Activated T-cell treated with anti-CD3 and anti-CD28 coated beads for 1 hour (primary cell): ENCODE results near the gene YARS2.
"Not testable (repeated sequence)": the region's sequence is repeated elsewhere in the genome, so short reads cannot be mapped to it uniquely, and the experiment has no call there.

ENCODE experiments used
- DNase-seq: peaks from one replicate; pipeline ENCODE4 v3.0.0-alpha.2; 2020; ENCODE audit warnings: low read depth

The YARS2 gene

DNA sequence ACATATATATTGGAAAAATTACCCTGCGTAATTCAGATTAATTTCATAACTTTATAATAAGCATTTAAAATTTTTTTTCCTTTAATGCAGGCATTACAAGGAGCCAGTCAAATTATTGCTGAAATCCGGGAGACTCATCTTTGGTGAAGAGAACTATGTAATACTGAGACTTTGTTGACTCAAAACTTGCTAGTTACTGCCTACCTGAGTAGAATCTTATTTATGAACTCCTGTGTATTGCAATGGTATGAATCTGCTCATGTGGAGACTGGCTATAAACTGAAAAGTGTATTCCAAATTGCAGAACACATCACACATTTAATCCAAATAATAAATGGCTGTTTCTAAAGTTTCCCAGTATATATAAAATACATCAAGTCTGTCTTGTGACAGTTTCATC lies 12.4 kb downstream of the YARS2 start:
- DNase-seq = no peak

DNA sequence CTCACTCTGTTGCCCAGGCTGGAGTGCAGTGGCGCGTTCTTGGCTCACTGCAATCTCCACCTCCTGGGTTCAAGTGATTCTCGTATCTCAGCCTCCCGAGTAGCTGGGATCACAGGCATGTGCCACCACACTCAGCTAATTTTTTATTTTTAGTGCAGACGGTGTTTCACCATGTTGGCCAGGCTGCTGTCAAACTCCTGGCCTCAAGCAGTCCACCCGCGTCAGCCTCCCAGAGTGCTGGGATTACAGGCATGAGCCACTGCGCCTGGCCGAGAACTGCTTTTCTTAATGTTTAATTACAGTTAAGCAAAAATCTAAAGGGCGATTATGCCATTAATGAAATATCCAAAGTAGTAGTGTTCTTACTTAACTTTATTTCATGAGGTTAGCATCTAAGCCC lies 13.6 kb downstream of the YARS2 start:
- no peak for DNase-seq

DNA sequence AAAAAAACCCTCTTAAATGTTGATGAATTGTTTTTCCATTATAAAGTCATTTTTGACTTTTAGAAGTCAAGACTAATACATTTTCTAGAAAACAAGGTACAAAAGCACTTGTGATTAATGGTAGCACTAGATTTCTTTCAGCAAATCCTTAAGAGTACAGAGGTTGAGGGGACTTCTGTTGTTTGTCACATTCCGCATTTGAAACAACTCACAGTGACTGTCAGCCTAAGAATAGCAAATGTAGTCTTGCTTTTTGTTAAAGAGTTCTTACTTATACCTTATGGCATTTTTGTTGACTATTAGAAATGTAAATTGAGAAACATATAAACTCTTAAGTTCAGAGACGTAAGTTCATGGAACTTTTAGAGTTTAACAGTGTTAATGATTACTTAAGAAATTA lies 16.4 kb downstream of the YARS2 start:
- no peak for DNase-seq

DNA sequence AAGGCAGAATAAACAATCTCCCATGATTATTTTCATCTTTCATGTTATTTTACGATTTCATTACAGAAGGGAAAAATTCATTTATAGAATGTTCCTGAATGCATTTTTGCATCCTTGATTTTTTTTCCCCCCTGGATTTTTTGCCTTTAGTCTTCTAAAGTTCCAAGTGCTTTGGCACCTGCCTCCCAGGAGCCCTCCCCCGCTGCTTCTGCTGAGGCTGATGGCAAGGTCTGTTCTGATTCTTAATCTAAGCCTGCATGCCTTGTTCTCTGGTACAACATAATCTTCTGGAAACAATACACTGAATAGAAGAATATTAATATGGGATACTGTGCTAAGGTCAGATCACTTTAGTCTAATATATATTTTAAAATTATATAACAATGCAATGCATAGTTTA lies 18.0 kb downstream of the YARS2 start:
- no peak for DNase-seq

DNA sequence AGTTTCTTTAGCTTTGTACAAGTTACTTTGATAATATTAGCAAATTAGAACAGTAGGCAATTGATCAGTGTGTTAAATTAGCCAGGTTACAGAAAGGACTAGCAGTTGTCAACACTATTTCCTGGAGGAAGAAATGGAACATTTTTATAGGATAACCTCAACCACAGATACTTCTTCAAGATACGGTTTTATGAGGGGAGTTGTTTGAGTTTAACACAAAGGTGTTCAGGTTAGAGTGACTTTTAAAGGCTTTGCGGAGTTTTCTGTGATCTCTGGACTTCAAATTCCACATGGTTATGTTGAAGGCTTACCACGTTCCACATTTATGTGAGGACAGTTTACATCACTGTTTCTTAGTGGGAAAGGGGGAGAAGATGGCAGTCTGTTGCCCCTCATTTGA lies 19.3 kb downstream of the YARS2 start:
- no peak for DNase-seq

DNA sequence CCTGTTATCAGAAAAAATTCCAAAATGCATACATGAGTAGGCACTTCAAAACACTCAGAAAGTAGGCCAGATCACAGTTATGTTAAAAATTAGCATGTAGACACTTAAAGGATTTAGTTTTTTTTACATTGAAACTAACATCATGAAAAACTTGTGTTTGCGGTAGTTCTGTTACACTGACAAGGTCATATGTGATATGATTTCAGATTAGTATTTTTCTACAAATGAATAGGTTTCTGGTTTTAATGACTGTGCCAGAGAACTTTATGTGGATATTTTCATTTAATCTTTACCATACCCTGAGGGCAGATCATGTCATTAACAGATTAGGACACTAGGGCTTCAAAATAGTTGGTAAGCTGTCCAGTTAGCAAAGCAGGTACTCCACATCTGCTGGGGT lies 20.7 kb downstream of the YARS2 start:
- DNase-seq = no peak

DNA sequence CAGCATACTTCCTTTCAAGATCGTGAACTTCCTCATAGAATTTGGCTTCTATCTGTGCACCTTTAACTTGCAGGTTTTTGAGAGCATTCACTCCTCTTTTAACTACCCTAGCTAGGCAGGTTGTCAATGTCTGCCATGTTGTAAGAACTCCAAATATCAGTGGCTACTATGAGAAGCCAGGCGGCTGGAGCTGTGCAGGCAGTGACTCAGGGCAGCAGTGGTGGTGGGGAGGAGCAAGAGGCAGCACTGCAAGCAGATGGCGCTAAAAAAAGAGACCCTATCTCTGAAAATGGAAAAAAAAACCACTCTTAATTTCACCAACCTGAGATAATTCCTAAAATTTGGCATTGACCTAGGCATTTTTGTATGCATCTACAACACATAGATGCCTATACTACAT lies 28.5 kb downstream of the YARS2 start:
- no peak for DNase-seq

DNA sequence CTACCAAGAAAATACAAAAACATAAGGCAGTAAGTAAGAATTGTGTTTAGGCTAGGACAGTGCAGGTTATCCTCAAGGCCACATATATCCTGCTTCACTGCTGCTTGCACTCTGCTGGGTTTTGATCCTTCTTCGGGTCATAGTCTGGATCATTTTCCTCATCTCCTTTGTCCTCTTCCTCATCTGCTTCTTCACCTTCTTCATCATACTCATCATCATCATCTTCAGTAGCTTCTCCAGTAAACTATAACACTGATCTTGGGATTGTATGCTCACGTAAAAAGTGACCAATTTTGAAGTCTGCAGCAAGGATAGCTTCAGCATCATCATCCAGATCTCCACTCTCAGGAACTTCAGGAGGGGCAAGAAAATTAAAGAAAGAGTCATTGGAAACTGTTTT lies 29.4 kb downstream of the YARS2 start:
- DNase-seq = no peak

DNA sequence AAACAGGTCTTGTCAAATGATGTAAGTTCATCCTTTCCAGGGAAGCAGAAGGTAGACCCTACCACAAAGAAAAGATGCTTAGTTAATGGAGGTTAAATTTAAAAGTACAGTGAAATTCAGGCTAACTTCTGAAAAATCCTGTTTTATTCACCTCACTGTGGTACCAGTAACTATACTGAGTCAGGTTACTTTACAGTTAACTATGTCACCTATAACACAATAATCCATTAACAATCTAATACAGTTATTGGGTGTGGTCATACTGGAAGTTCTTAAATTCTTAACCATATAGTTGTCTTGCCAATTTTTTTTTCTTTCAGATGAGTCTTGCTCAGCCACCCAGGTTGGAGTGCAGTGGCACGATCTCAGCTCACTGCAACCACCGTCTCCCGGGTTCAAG lies 30.4 kb downstream of the YARS2 start:
- not testable (repeated sequence) for DNase-seq

DNA sequence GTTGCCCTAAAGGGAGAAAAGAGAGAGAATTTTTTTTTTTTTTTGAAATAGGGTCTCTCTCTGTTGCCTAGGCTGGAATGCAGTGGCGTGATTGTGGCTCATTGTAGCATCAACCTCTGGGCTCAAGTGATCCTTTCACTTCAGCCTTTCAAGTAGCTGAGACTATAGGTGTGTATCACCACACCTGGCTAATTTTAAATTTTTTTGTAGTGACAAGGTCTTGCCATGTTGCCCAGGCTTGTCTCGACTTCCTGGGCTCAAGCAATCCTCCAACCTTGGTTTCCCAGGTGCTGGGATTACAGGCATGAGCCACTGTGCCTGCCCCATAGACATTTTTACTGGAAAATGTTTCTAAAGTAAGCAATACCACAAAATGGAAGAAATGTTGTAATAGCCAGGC lies 36.8 kb downstream of the YARS2 start:
- DNase-seq = no peak

DNA sequence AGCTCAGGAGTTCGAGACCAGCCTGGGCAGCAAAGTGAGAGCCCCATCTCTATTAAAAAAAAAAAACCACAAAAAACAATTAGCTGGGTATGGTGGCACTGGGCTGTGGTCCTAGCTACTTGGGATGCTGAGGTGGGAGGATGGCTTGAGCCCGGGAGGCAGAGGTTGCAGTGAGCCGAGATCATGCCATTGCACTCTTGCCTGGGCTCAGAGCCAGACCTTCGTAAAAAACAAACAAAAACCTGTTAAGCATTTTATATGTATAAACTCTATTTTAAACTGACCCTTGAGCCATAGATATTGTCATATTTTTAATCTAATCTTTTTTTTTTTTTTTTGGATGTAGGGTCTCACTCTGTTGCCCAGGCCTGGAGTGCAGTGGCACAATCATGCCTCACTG lies 40.9 kb downstream of the YARS2 start:
- no peak for DNase-seq

DNA sequence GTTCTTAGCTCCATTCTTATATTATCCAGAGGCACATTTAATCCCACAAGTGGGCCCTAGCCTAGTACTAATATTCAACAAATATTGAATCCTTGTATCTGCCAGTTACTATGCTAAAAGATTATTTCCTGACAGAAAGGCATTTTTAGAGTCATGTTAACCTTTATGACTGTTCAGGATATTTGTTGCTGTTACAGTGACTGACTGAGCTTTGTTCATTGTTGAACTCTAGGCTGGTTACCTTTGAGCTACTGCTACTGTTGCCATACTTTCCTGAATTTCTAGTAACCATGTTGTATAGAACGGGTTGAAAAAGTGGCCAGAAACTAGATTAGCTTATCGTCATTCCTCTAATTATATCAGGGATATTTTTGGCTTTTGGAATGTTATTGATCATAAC lies 46.8 kb downstream of the YARS2 start:
- no peak for DNase-seq

DNA sequence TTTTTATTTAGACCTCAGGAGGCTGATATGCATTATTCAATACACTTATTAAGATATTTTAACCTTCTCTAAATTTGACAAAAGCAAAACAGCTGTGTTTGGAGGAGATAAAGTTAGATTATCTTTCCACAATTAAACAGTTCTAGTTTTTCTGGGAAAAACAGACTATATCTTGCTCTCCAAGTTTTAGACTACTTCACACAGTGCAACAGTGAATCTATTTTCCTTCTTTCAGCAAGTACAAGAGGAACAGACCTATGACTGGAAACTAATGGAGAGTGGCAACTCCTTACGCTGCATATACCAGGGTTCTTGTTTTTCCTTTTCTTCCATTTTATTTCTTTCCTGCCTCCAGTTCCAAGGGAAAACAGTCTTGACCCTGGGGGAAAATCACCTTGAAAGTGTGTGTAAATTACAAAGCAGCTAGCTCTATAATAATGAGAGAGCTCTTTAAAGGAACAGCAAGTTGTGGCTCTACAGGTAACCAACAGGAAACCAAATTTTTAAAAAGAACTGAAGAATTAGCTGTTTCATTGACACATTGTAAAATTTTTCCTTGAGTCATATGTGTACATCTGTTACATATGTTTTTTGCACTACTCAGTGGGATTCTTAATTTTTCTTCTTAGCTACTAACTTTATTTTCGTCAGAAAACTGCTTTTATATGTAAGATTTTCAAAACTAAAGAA lies 49.2 kb downstream of the YARS2 start:
- DNase-seq = no peak

DNA sequence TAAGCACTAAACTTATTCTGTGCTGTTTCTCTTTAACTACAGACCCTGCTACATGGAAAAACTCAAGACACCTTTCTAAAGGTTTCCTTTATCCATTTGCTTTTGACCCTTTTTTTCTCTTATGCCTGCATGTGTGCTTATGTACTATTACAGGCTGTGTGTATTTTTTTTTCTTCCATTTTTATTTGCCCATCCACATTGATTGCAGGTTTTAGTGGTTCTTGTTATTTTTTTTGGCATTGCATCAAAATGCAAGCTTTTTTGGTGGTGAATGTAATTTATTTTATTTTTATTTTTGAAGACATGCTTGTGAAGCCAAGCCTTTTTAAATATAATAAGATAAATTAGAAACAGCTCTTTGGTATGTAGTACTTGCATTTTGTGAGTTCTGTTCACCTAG lies 49.9 kb downstream of the YARS2 start:
- DNase-seq = no peak

DNA sequence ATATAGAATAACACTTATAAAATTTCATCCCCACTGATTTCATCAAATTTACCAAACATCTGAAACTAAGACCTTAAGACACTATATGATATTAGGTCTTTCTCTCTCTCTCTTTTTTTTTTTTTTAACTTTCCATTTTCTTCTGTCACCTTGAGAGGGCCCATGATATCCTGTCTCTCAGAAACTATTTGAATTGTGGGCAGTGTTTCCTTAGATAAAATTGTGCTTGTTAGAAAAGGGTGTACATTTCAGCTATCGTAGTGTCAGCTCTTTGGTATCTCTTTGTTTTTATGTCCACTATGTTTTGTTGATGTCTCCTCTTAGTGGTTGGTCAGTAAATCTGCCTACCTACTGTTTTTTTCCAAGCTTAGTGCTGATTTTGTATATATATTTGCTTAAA lies 52.8 kb downstream of the YARS2 start:
- no peak for DNase-seq

DNA sequence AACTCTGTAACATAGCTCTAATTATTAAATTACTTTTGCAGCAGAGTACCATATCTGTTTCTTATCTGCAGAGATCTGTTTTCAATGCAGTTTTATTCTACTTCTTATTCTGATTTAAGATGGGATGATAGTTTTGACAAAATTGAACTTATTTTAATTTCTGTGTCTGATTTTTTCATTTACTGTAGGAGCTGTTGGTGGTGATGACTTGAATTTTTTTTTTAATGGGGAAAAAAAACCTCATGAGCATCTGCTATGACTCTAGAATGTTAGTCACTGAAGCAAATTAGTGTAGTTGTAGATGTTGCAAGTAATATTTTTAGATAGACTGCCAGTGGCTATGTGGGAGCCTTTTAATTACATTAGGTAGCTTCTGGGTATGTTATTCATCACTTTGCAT lies 53.2 kb downstream of the YARS2 start:
- no peak for DNase-seq

DNA sequence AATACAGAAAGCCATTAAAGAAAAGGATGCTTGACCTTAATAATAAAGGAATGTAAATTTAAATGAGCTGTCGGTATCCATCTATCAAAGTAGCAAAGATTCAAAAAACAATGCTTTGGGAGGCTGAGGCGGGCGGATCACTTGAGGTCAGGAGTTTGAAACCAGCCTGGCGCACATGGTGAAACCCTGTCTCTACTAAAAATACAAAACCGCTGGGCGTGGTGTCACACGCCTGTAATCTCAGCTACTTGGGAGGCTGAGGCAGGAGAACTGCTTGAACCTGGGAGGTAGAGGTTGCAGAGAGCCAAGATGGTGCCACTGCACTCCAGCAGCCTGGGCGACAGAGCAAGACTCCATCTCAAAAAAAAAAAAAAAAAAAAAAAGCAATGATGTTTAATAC lies 56.3 kb downstream of the YARS2 start:
- not testable (repeated sequence) for DNase-seq

DNA sequence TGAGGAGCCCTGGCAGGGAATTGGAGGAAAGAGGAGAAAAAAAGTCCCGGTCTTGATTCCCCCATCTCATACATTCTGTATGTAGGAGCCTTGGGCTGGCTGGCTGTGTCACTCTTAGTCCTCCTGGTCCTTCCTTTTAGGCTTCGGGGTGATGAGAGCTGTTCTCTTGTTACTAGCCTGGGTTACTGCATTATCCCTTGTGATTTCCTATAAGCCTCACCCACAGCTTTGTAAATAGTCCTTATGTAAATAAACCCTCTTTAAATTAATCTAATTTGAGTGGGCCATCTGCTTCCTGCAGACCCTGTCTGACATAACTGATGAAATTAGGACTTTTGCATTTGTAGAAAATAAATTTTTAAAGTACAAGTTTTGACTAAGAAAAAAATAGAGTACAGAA lies 57.4 kb downstream of the YARS2 start:
- no peak for DNase-seq

DNA sequence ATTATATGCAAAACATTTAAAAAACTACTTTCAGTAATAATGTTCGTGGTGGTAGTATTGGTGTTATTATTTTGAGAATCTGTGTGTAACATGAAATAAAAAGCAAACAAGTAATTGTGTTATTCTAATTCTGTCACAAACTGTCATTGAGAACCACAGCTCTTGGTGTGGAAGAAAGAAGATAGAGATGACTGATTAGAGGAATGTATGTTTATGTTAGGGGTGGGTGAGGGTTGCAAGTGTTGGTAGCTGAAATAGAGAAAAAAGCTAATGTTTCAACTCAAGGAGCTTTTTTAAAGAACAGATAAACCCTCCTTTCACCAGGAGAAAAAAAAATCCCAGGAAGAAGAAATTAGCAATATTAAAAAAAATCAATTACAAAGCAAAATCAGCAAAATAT lies 58.3 kb downstream of the YARS2 start:
- no peak for DNase-seq
